HG03457 (cell line): ENCODE measurements around the gene TSHZ1.

Source experiments
- ATAC-seq: cut with Tn5 transposase; IDR thresholded peaks from one replicate; pipeline ENCODE4 v1.9.1; 2021; ENCODE audit warnings: moderate number of reproducible peaks; ENCODE audit not compliant: unreplicated experiment

Gene TSHZ1

DNA sequence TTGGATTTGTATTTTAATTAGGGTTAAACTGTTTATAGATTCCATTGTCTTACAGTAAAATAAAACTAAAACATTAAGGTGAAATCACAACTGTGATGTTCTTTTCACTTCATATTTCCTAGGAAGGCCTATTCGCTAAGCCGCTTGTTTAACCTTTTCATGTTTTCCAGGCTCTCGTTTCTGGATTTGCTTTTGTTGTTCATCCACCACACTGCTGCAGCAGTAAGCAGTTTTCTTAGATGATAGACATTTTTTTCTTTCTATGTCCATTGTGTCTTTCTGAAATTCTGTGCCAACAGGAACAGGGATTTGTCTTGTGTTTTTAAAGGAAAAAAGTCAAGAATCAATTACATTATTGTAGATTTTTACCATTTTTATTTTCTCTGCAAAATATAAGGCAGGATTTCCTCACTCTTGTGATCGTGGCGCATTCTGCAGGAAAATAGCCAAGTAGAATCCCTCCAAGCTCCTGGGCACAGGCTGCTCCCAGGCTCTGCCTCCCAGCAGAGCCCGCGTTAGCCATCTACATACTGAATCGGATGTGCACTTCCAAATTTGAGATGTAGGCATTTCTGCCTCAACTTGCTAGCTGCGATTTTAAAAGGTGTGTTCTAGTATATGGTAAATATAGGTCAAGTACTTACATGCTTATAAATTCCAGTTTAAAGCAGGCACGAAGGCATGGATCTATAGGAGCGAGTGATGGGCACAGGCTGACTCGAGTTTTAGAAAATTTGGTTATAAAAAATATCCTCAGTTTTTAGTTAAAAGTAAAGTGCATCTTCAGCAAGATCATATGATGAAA is 10.2 kb downstream of the TSHZ1 start:
- ATAC-seq = no peak

DNA sequence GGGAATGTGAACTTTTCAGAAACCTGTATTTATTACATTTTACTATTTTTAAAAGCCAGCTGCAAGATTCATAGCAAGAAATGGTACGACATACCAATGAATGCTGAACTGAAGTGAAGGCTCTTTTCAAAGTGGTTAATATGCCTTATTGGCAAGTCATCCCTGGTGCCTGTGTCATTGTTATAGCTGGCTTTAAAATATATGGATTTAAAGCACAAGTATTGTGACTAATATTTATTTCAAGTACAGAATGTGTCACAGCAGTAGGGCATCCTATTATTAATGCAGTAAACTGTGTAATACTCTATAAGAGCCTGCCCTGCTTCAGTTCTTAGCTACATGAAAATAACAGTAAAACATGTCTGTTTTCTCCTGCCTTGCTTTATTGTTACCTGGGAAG is 10.8 kb downstream of the TSHZ1 start:
- no peak for ATAC-seq

- ATAC-seq = no peak
These were observed 11.3 kb downstream of the TSHZ1 start for GRCh38 chr18:75221897-75222296.

DNA sequence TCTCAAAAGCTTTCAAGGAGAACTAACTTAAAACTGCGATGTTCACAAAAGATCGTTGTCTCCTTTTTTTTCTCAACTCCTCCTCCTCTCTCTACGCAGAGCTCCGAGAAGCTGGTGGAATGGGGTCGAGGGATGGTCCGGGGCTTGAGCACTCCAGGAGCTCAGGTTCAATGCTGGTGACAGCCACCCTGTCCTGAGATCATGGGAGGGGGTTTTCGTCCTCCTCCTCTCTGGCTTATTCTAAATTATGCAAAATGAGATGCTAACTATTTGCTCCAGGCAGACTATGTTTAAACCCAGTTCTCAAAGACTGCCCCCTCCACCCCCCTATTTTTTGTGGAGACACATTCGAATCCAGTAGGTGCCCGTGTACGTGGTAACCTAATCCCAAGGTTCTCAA is 11.8 kb downstream of the TSHZ1 start:
- no peak for ATAC-seq

DNA sequence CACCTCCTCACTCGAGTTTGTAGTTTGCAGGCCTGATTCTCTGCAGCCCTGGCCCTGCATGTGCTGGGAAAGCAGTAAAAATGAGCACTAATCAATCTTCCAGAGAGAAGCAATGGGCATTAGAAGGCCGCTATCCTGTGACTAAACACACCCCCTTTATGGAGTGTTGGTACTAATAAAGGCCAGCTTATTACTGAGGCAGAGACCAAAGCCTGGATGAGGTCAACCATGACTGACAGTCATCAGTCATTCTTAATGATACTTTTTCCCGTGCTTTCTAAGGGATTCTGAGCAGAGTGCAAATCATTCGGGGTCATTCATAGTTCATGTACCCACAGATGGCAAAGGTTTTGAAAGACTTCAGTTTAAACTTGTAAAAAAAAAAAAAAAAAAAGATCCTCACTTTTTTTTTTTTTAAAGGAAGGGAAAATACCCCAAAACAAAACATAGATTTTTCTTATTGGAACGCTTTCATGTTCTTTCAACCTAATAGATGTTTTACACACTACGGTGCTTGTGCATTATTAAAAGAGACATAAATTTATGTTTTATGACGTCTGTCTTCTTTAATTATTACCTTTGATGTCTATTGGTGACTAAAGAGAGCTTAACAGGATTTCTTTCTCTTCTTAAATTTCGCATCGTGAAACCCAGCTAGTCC is 13.2 kb downstream of the TSHZ1 start:
- no peak for ATAC-seq

DNA sequence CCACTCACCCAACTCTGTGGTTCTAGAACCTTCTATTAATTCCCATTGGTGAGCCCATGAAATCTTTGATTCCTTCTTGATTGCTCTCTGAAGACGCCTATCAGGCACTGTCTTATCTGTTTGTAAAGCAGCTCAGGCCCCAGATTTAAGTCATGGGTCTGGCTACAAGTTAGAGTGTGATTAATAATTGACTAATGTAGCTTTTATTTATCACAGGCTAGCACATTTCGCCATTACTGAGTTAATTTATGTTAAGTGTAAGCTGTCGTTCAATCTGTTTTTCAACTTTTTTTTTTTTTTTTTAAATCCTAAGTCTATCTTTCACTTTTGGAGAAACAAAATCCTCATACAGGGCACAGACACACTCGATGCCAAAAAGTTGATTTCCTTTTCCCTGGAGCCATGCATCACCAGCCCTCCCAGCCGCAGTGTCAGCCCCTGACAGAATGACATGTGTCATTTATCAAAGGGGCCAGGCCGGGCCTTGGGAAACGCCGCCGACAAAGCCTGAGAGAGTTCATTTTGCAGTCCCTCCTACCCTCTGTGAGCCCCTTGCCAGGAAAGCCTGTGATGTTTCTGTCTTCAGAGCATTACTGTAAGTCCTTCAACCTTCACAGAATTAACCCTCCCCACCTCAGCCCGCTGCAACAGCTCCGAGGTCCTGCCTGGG is 15.8 kb downstream of the TSHZ1 start:
- ATAC-seq = no peak

DNA sequence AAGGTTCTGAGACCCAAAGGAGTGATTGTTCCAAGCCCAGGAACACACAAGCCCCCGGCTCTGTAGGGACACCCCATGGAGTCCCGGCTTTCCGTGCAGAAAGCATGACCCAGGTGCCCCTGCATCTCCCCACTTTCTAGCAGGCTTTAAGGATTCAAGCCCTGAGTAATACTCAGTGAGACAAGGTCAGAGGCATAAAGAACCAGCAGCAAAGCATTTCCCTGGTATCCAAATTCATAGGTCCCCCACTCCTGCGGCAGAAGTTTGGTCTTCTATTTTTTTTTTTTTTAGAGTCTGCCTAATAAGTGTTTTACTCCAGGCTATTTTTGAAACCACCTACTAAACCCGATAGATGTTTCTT is 16.3 kb downstream of the TSHZ1 start:
- no peak for ATAC-seq

DNA sequence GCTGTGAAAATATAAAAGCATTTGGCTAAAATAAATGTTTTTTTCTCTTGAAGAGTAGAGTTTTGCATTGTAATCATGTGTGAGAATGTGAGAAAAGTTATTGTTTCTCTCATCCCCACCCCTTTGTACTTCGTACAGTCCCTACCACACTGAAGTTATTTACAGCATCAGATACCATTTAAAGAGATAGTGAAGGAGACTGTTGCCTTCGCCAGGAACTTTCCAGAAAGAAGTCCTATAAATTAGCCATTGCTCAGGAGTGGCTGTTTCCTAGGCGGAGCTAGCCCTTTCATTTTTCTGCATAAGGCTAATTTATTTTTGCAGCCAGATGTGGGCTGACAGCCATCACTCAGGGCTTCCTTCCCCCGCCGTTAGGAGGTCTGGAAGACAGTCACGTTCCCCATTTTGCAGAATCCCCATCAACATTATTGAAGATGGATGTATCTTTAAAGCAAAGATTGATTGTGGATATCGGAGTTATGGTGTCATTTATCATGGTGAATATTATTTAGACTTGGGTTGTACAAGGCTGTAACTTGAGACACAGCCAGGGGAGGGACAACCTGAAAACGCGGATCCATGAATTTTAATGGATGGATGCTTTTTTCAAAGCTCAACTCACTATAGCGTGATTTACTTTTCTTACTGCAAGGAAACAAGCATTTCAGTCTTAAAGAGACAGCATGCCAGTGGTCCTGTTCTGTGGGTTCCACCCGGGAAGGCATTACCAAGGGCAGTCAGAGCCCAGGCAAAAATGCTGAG is 17.1 kb downstream of the TSHZ1 start:
- no peak for ATAC-seq

DNA sequence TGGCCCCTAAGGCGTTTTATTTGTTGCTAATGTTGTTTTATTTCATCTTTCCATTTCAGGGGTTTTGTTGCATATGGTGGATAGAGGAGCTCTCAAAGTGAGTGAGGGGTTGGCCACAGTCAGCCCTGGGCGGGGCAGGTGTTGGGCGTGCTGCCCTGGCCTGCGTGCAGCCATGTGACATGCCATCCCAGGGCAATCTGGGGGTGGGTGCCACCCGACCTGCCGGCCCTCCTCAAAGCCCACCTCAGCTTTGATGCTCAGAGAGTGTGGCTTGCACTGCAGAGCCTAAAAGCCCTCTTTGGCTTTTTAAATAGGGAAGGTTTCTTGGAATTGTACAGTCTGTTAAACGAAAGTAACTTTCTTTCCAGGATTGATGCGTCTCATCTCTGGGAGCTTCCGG is 18.4 kb downstream of the TSHZ1 start:
- no peak for ATAC-seq

DNA sequence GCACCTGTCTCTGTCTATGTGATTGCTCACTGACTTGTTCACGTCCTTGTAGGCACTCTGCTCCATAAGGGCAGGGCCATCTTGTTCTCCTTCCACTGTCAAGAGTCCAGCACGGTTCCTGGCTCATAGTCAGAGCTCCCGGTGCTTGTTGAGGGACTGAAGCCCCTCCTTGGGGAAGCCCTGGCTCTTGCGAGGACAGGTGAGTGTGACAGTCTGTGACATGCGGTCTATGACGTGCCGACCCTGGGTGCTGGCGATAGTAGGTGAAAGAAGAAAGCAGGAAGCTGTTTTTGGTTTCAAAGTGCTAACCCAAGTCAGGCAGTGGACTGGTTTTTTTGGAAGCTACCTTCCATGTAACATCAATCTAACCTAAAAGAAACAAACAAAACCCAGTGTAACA is 18.8 kb downstream of the TSHZ1 start:
- ATAC-seq = no peak

GRCh38 chr18:75230163-75231052 is 19.8 kb downstream of the TSHZ1 start:
- ATAC-seq = no peak

DNA sequence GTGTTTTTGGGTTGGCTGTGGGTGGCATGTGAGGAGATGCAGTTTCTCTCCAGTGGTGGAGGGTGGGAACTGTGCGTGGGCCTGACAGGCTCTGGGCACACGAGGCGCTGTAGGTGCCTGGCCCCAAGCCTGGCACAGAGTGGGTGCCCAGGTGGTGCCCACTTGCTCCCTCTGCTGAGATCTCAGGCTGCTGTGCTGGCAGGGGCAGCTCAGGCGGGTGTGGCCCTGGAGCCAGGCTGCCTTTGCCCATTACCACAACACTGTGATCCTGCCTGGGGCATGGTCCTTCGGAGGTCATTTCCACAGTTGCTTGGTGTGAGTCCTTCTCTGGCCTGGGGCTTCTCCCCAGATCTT is 20.4 kb downstream of the TSHZ1 start:
- ATAC-seq = no peak

GRCh38 chr18:75234901-75235300 is 24.3 kb downstream of the TSHZ1 start:
- no peak for ATAC-seq

- ATAC-seq = no peak
These were observed 25.3 kb downstream of the TSHZ1 start for GRCh38 chr18:75235896-75236295.

DNA sequence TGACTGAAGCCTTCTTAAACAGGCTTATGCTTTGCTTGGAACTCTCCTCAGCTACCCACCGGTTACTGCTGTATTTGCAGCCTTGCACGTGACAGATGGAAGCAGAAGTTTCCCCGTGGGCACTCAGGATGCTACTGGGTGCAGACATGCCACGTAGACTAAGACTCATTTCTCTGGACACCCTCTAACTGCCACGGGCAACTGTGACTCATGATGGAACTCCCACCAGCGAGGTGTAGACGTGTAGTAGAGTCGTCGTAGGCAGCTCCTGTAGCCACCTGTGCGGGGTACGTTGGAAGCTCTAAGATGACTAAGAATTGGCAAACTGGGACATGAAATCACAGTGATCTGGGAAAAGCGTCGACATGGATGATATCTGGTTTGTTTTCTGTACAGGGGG is 27.5 kb downstream of the TSHZ1 start:
- no peak for ATAC-seq

- ATAC-seq = no peak
These were observed 28.2 kb downstream of the TSHZ1 start for GRCh38 chr18:75238786-75239185.

DNA sequence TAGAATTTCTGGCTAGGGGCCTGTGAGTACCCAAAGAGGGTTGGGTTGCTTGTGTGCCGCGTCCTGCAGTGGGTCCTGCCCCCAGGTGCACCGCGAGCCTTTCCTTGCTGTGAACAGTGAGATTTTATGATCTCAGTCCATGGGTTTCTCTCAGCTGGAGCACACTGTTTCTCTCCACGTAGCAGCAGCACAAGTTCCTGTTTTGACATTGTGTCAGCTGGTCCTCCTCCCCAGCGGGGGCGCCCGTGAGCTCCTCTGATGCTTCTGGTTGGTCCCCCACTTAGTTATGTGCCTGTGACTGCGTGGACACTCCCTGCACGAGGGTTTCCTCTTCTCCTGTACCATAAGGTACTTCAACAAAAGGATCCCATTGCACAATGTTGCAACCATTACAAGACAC is 29.8 kb downstream of the TSHZ1 start:
- no peak for ATAC-seq

- no peak for ATAC-seq
These were observed 31.1 kb downstream of the TSHZ1 start for GRCh38 chr18:75241705-75242104.

DNA sequence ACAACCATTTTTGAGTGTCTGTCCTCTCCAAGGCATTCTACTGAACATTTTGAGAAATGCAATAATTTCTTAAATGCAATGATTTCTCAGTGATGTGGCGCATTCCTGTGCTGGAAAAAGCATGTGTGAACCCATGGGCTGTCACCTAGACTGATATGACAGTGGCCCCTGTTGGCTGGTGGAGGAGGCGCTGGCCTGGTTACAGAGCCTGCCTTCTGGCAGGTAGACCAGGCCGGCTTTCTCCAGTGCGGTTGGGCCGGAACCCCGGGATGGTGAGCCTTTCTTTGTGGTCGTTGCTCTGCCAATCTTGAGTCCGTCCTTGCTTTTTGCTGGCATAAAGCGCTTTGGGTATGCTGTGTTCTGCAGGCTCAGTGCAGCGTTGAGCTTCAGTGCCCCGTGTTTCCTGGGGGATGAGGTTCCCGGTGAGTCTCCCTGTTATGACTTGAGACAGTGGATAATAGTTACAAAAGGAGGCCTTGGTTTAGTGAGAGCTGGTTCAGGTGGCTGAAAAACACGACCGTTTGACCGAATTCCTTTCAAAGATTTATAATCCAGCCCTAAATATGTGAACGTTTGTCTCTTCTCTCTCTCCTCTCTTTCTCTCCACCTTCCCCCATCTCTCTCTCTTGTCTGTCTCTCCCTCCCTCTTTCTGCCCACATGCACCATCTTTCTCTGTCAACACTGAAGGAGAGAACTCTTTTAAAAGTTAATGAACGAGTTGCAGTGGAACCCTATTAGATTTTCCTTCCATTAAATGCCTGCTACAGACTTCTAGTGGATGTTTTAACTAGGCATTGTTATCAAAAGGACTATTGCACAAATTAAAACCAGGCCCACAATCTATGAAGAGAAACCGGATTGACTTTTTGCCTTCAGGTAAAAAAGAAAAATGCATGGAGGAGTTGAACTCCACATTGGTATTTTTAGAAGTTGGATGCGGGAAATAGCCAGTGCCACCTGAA is 34.0 kb downstream of the TSHZ1 start:
- no peak for ATAC-seq
